GM12873 (cell line): ENCODE results near the gene SH3RF2.

Source experiments
- TF ChIP-seq, protein P1 (sequence below): IDR thresholded peaks from 2 replicates; pipeline ENCODE4 v1.5.1; 2012; ENCODE audit warnings: low read depth, mild to moderate bottlenecking, moderate library complexity, low read length, control low read depth; ENCODE audit not compliant: insufficient read depth; ENCODE audit errors: missing control alignments

SH3RF2 gene

DNA sequence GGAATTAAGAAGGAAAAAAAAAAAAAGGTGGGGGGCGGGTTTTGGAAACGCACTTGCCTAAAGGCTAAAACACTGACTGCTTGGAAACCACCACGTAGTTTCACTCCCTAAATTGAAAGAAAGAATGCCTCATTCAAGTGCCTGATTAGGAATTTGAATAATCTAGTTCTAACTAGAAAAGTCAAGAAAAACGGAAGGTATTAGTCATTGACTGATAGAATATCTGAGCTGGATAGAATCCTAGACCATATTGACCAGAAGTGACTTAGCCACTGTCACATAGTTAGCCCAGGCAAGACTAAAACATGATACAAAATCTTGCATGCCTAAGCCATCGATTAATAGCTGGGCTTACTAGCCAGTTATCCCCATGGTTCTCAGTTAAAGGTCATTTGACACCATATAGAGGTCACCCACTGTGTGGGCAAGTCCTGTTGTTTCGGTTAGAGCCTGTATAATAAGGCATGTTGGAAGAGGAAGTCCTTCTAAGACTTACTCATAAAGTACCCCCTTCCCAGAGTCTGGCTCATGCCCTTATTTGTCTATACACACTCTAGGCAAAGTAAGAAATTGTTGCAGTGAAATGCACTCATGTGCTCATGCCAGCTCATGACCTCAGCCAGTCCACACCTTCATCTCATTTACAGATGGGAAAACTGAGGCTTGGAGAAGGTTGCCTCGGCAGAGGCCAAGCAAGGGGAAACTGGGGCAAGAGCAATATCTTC lies 40.2 kb downstream of the SH3RF2 start:
- TF ChIP-seq, protein P1, sequence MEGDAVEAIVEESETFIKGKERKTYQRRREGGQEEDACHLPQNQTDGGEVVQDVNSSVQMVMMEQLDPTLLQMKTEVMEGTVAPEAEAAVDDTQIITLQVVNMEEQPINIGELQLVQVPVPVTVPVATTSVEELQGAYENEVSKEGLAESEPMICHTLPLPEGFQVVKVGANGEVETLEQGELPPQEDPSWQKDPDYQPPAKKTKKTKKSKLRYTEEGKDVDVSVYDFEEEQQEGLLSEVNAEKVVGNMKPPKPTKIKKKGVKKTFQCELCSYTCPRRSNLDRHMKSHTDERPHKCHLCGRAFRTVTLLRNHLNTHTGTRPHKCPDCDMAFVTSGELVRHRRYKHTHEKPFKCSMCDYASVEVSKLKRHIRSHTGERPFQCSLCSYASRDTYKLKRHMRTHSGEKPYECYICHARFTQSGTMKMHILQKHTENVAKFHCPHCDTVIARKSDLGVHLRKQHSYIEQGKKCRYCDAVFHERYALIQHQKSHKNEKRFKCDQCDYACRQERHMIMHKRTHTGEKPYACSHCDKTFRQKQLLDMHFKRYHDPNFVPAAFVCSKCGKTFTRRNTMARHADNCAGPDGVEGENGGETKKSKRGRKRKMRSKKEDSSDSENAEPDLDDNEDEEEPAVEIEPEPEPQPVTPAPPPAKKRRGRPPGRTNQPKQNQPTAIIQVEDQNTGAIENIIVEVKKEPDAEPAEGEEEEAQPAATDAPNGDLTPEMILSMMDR: no peak

DNA sequence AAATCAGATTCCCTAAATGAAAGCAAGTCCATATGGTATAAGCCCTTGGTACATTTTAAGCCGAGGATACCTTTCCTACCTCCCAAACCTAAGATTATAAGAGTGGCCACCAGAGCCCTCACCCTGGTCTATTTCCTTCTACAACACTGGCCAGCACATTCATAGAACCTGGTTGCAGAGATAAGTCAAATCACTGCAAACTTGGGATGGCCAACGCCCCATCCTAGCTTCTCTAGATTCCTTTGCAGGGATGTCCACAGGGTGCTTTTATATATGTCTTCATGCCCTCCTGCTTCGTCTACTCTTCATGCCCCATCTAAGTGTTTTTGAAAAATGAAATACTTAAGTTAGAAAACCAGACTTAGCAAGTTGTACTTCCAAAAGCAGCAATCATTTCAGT lies 41.8 kb downstream of the SH3RF2 start:
- TF ChIP-seq, protein P1: no peak

DNA sequence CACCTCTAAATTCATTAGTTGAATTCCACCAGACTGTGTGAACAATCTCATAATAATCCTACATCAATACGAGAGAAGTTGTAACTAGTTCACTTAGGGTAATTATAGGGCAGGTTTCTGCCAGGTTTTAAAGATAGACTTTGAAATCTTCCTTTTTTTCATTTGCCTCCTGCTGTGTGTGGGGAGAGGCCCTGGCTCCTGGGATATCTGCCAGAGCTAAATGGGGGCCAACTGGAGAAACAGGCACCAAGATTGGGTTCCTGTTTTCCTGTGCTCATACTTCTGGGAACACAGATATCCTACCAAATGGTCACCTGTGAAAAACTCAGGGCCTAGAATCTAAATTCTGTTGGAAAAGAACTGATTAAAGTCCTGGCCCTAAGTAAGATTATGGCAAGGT lies 42.3 kb downstream of the SH3RF2 start:
- TF ChIP-seq, protein P1: no peak

DNA sequence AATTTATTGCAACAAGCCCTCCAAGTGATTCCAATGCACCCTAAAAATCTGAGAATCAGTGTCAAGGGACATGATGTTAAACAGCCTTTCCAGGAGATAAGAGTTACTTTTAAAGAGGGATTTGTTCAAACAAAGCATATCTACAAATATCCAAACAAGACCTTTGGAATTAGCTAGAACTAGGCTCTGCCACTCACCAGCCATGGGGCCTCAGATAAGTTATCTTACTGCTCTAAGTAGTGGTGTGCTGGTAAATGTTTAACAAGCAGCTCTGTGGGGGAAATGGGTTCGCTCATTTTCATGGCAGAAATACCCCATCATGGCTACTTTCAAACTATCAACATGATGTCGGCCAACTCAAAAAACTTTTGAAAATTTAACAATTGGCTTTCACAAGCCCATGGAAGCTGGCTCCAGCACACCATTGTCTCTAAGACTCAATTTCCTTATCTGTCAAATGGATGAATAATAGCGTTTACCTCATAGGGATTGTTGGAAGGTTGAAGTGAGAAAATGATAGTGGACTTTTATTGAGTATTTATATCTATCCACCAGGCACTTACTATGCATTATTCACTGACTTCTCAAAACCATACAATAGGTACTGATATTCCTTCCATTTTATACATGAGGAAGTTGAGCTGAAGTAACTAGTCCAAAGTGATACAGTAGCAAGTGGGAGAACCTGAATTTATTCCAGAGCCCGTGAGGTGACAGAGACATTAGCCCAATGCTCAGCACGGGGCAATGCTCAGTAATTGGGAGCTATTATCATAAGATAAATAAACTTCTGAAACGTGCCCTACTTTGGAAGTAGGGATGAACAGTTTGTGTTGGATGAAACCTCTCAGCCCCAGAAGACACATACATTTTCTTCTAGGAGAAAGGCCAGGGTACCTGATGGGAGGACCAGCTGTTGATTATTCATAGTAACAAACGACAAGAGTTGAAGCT lies 43.2 kb downstream of the SH3RF2 start:
- TF ChIP-seq, protein P1: no peak

DNA sequence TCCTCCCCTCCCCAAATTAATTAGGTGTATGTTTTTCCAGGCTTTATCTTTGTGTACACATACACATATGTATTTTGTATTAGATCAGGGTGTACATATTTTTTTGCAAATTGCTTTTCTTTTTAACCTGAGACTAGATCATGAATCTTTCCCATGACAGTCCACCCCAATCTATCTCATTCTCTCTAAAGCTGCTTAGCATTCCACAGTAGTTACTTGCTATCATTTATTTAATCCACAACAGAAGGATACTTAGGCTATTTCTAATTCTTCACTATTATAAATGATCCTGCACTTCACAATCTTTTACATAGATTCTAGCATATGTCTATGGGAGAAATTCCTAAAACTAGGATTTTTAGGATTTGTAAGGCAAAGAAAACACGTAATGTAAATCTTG lies 43.9 kb downstream of the SH3RF2 start:
- TF ChIP-seq, protein P1: no peak

DNA sequence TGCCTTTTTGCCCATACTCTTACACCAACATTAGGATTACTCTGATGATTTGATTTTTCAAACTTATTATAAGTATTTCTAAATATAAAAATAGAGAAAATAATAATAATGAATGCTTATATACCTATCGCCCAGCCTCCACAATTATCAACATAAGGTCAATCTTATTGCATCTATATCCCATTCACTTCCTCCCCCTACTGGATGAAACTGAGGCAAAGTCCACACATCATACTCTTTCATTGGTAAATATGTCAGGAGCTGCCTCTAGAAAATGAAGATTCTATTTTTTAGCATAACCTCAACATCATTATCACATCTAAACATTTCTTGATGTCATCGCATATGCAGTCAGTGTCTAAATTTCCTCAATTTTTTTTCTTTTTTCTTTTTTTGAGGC lies 44.3 kb downstream of the SH3RF2 start:
- TF ChIP-seq, protein P1: no peak
